K562 (cell line): Measurements from ENCODE around the gene CIAPIN1. TPM values are rescaled to one million over a fixed set of nuclear protein-coding genes. Genes with fewer than 3 reads are reported as not detected.
A peak's percentile ranks its signal among the peaks of the same experiment; 100 is the strongest.

Experiments used
- FOS ChIP-seq: IDR thresholded peaks from 3 replicates; pipeline ENCODE4 v1.6.1; 2011; ENCODE audit not compliant: insufficient read length; ENCODE audit errors: extremely low read depth
- HNRNPL ChIP-seq: fragments of 200-400 bp; formaldehyde crosslinking; IDR thresholded peaks from 2 replicates; pipeline ENCODE4 v1.6.1; 2017; ENCODE audit warnings: low read depth, mild to moderate bottlenecking, low read length
- KLF10 ChIP-seq: fragments of 250-450 bp; sonication (Bioruptor Pico); IDR thresholded peaks from 2 replicates; pipeline ENCODE4 v1.6.1; 2021; ENCODE audit warnings: matching md5 sums
- MEF2D ChIP-seq: conservative IDR thresholded peaks from 2 replicates; pipeline ENCODE4 v1.6.1; 2016; ENCODE audit warnings: low read depth, missing genetic modification characterization, missing compliant biosample characterization
- PHTF2 ChIP-seq: fragments of 250-450 bp; sonication (Bioruptor Pico); IDR thresholded peaks from 2 replicates; pipeline ENCODE4 v1.5.0; 2021; ENCODE audit warnings: mild to moderate bottlenecking
- POLR2G ChIP-seq: fragments of 200-400 bp; formaldehyde crosslinking; IDR thresholded peaks from 2 replicates; pipeline ENCODE4 v1.6.1; 2017; ENCODE audit warnings: low read depth, mild to moderate bottlenecking, antibody characterized with exemption, low read length, moderate library complexity
- PTRF ChIP-seq: fragments of 450-650 bp; IDR thresholded peaks from 2 replicates; pipeline ENCODE4 v1.6.1; 2016; ENCODE audit warnings: mild to moderate bottlenecking, missing genetic modification characterization, missing compliant biosample characterization
- RFX7 ChIP-seq: fragments of 250-450 bp; sonication (Bioruptor Pico); IDR thresholded peaks from 2 replicates; pipeline ENCODE4 v1.5.1; 2021; ENCODE audit warnings: mild to moderate bottlenecking
- SMARCB1 ChIP-seq: IDR thresholded peaks from 2 replicates; pipeline ENCODE4 v1.6.1; 2011; ENCODE audit warnings: improper control_type of control experiment, low read depth; ENCODE audit not compliant: insufficient read length
- TCF7L2 ChIP-seq: fragments of 150-350 bp; IDR thresholded peaks from 2 replicates; pipeline ENCODE4 v1.6.1; 2016; ENCODE audit warnings: low read depth, mild to moderate bottlenecking, low read length, moderate library complexity
- ZNF212 ChIP-seq: fragments of 450-650 bp; formaldehyde crosslinking; IDR thresholded peaks from 2 replicates; pipeline ENCODE4 v1.4.0; 2020; ENCODE audit warnings: mild to moderate bottlenecking
- polyA plus RNA-seq, 8 experiments: library from polyadenylated mRNA; depleted of rRNA in 4 of 8; stranded (reverse) in 5 of 8; unstranded in 3 of 8; fragments of >200 nt; fragmentation: Nextera tagmentation in 2 of 8; fragmentation: Illumina TruSeq in 1 of 8; extraction: Ambion mirVana in 2 of 8; extraction: Trizol in 1 of 8; gene quantifications; 2 replicates each; pipeline versions ENCODE4 v1.2.1 to v1.2.3, GENCODE V29; 2011 to 2014; ENCODE audit warnings: inconsistent platforms in 1 of 8, missing spikeins in 1 of 8
- total RNA-seq, 7 experiments: library from RNA; depleted of rRNA in 6 of 7; stranded (reverse); fragments of >200 nt in 6 of 7; fragmentation: Illumina TruSeq in 2 of 7; extraction: Trizol in 2 of 7; gene quantifications; 2 replicates each; pipeline versions ENCODE4 v1.2.1 to v1.2.3, GENCODE V29; 2011 to 2021; ENCODE audit warnings: low replicate concordance in 1 of 7
- TF ChIP-seq, protein P1 (sequence below): fragments of 450-650 bp; formaldehyde crosslinking; IDR thresholded peaks from 2 replicates; pipeline ENCODE4 v1.4.0; 2022; ENCODE audit warnings: missing genetic modification characterization
- TF ChIP-seq, protein P2 (sequence below): IDR thresholded peaks from 2 replicates; pipeline ENCODE4 v1.6.1; 2016; ENCODE audit warnings: missing genetic modification characterization, missing compliant biosample characterization
- TF ChIP-seq, protein P3 (sequence below): IDR thresholded peaks from 3 replicates; pipeline ENCODE4 v1.6.1; 2011; ENCODE audit warnings: borderline replicate concordance, mild to moderate bottlenecking; ENCODE audit not compliant: insufficient read length, insufficient read depth
- TF ChIP-seq, protein P4 (sequence below): fragments of 450-650 bp; IDR thresholded peaks from 2 replicates; pipeline ENCODE4 v1.6.1; 2018; ENCODE audit not compliant: partially characterized antibody
- TF ChIP-seq, protein P5 (sequence below): fragments of 450-650 bp; formaldehyde crosslinking; IDR thresholded peaks from 2 replicates; pipeline ENCODE4 v1.4.0; 2022; ENCODE audit warnings: mild to moderate bottlenecking, moderate library complexity

Gene CIAPIN1
- total and polyA plus RNA-seq, 9 of the 15 experiments (the other 6 are each of a cell fraction or from before 2014, with no cell fraction given), result 71.8 to 263 (median 95.7) TPM

DNA sequence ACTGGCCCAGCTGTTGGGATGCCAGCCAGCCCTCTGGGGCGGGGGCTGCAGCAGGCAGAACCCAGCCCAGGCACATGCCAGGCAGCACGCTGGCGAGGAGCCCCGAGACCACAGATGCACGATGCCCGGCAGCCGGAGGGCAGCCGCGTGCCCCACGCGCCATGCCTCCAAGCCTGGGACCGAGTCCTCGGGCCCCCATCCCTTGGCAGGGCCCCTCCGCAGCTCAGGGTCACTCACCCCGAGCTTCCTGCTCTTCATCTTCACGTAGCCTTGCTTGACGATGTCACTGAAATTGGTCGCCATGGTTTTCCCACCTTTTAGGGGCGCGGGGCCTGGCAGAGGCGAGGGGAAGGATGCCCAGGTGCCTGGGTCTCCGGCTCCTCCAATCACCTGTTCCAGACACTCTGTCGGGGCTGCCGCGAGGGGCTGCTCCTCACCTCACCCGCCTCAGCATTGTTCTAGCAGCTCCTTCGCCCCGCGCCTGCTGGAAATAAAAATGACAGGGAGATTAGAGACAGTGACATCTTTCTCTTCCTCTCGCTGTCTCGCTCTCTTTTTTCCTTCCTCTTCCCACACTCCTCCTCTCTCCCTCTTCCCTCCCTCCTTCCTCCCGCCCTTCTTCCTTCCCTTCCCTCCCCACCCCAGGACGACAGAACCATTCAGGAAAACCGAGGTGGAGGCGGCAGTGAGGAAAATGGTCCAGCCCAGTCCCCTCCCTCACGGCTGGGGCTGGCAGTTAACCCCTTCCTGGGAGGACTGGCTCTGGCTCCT lies 32.2 kb upstream of the CIAPIN1 start (continued):
- TF ChIP-seq KLF10, result no peak
- TF ChIP-seq ZNF212 (CRISPR knock-in tag), result no peak
- TF ChIP-seq, protein P1, sequence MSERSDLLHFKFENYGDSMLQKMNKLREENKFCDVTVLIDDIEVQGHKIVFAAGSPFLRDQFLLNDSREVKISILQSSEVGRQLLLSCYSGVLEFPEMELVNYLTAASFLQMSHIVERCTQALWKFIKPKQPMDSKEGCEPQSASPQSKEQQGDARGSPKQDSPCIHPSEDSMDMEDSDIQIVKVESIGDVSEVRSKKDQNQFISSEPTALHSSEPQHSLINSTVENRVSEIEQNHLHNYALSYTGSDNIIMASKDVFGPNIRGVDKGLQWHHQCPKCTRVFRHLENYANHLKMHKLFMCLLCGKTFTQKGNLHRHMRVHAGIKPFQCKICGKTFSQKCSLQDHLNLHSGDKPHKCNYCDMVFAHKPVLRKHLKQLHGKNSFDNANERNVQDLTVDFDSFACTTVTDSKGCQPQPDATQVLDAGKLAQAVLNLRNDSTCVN, result 0 out of 2 replicates have a peak, but pooled peaks have one; percentile 61
- TF ChIP-seq, protein P2, sequence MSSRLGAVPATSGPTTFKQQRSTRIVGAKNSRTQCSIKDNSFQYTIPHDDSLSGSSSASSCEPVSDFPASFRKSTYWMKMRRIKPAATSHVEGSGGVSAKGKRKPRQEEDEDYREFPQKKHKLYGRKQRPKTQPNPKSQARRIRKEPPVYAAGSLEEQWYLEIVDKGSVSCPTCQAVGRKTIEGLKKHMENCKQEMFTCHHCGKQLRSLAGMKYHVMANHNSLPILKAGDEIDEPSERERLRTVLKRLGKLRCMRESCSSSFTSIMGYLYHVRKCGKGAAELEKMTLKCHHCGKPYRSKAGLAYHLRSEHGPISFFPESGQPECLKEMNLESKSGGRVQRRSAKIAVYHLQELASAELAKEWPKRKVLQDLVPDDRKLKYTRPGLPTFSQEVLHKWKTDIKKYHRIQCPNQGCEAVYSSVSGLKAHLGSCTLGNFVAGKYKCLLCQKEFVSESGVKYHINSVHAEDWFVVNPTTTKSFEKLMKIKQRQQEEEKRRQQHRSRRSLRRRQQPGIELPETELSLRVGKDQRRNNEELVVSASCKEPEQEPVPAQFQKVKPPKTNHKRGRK (tag), result peak; percentile 33; the same call in 1 of the 2 replicates
- no peak for TF ChIP-seq PHTF2
- TF ChIP-seq HNRNPL, result peak; percentile 68; the same call in 1 of the 2 replicates
- TF ChIP-seq FOS, result no peak
- no peak for TF ChIP-seq SMARCB1
- TF ChIP-seq POLR2G, result no peak
- TF ChIP-seq TCF7L2, result peak; percentile 48; the same call in 1 of the 2 replicates
- TF ChIP-seq PTRF, result no peak
- TF ChIP-seq, protein P3, sequence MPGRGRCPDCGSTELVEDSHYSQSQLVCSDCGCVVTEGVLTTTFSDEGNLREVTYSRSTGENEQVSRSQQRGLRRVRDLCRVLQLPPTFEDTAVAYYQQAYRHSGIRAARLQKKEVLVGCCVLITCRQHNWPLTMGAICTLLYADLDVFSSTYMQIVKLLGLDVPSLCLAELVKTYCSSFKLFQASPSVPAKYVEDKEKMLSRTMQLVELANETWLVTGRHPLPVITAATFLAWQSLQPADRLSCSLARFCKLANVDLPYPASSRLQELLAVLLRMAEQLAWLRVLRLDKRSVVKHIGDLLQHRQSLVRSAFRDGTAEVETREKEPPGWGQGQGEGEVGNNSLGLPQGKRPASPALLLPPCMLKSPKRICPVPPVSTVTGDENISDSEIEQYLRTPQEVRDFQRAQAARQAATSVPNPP, result no peak
- no peak for TF ChIP-seq MEF2D
- TF ChIP-seq, protein P4, sequence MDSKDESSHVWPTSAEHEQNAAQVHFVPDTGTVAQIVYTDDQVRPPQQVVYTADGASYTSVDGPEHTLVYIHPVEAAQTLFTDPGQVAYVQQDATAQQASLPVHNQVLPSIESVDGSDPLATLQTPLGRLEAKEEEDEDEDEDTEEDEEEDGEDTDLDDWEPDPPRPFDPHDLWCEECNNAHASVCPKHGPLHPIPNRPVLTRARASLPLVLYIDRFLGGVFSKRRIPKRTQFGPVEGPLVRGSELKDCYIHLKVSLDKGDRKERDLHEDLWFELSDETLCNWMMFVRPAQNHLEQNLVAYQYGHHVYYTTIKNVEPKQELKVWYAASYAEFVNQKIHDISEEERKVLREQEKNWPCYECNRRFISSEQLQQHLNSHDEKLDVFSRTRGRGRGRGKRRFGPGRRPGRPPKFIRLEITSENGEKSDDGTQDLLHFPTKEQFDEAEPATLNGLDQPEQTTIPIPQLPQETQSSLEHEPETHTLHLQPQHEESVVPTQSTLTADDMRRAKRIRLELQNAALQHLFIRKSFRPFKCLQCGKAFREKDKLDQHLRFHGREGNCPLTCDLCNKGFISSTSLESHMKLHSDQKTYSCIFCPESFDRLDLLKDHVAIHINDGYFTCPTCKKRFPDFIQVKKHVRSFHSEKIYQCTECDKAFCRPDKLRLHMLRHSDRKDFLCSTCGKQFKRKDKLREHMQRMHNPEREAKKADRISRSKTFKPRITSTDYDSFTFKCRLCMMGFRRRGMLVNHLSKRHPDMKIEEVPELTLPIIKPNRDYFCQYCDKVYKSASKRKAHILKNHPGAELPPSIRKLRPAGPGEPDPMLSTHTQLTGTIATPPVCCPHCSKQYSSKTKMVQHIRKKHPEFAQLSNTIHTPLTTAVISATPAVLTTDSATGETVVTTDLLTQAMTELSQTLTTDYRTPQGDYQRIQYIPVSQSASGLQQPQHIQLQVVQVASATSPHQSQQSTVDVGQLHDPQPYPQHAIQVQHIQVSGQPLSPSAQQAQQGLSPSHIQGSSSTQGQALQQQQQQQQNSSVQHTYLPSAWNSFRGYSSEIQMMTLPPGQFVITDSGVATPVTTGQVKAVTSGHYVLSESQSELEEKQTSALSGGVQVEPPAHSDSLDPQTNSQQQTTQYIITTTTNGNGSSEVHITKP, result peak; percentile 95
- TF ChIP-seq, protein P5, sequence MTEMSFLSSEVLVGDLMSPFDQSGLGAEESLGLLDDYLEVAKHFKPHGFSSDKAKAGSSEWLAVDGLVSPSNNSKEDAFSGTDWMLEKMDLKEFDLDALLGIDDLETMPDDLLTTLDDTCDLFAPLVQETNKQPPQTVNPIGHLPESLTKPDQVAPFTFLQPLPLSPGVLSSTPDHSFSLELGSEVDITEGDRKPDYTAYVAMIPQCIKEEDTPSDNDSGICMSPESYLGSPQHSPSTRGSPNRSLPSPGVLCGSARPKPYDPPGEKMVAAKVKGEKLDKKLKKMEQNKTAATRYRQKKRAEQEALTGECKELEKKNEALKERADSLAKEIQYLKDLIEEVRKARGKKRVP (CRISPR knock-in tag), result no peak
- TF ChIP-seq RFX7 (CRISPR knock-in tag), result no peak
